GM21717 (cell line): ENCODE measurements around the gene INHBB.

Source experiments
- ATAC-seq: cut with Tn5 transposase; IDR thresholded peaks from one replicate; pipeline ENCODE4 v1.9.1; 2021; ENCODE audit warnings: mild to moderate bottlenecking, moderate library complexity; ENCODE audit not compliant: unreplicated experiment

Gene INHBB

DNA sequence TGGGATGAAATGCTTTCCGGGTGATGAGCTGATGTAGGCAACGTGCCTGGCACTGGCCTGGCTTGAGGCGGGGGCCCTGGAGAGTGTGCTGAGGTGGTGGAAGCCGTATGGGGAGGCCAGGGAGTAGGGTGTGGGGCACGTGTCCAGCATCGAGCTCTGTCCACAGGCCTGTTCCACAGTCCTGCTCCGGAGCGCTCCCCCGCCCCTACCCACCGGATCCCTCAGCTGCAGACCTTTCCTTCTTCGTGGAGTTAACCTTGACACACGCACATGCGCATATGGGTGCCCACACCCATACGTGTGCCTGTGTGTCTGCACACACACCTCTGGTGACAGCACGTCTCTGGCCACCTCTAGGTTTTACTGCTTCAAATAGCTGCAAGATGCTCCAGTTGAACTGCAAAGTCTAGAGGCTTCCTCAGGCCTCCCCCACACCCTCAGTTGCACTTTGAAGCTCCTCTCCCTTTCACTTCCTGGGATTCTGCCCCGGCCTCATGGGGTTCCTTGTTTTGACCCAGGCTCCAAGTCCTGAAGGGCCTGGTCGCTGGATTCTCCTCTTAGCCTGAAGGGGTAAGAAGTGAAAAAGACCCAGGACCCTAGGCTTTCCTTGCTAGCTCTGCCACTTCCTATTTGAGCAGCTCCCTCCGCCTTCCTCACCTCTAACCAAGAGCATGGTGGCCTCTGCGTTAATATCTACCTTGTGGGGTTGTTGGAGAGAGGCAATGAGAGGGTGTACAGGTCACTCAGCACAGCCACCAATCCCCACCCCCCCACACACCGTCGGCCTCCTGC, 49.5 kb downstream of the INHBB start:
- no peak for ATAC-seq

DNA sequence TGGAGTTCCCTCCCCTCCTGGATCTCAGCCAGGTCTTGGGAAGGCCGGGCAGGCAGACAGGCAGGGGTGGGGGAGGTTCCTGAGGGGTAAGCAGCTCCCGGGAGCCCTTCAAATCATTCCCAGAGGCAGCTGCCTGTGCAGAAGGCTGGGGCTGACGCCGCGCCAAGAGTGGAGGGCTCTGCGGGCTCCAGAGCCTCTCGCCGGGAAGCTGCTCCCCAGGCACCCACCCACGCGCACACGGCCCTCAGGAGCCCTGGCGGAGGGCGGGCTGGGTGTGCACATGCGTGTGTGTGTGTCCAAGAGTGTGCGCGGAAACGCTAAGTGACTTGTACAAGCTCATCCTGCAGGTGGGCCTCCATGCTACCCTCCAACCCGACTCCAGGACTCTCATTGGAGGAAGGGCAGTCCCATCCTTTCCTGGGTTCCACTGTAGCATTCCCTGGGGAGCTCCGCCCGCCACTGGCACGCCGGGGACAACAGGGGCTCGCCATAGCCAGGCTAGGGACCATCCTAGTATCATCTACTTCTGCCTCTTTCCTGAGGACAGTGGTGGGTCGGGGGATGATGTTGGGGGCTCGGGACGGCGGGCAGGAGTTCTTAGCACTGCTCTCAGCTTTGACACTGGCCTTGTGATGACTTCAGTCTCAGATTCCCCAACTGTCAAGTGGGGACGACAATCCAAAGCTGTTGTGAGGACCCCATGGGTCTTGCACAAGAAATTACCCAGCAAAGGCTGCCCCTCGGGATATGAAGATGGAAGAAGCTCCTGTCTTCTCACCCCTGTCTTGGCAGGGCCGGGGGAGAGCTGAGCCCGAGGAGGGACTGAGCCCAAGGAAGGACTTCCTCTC, 50.3 kb downstream of the INHBB start:
- no peak for ATAC-seq

DNA sequence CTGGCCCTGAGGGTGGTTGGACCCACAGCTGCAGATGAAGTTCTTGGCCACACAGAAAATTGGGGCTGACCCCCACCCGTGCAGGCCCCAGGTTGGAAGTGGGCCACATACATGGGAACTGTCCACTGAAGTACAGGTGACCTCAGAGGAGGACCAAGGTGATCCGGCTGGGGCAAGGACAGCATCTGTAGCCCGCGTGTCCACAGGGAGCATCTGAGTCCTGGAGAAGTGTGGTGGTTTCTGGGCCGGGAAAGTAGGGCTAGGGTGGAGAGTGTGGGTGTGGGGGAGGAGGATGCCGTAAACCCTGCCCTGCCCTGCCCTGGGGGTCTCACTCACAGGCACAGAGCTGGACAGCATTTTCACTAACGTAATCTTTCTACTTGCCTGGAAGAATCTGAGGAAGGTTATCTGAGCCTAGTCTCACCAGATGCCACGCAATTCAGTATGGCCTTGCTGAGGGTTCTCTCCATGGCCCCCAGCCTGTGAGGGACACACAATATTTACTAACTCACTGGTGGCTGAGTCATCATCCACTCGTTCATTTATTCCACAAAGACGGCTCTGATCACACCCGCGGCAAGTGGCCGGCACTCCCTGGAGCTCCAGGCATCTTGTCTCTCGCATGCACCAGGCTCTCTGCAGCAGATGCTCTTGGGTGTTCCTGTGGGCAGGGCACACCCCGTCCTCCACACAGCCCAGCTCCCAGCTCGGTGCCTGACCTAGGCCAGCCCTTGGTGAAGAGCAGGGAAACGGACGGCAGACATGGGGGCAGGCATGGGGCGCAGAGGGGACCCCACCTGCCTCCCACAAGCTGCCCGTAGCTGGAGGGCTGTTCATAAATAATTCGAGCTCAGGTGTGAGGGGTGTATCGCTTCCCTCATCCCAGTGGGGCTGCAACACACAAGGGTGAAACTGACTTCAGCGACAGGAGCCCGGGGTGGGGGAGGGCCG, 51.2 kb downstream of the INHBB start:
- ATAC-seq, result no peak

DNA sequence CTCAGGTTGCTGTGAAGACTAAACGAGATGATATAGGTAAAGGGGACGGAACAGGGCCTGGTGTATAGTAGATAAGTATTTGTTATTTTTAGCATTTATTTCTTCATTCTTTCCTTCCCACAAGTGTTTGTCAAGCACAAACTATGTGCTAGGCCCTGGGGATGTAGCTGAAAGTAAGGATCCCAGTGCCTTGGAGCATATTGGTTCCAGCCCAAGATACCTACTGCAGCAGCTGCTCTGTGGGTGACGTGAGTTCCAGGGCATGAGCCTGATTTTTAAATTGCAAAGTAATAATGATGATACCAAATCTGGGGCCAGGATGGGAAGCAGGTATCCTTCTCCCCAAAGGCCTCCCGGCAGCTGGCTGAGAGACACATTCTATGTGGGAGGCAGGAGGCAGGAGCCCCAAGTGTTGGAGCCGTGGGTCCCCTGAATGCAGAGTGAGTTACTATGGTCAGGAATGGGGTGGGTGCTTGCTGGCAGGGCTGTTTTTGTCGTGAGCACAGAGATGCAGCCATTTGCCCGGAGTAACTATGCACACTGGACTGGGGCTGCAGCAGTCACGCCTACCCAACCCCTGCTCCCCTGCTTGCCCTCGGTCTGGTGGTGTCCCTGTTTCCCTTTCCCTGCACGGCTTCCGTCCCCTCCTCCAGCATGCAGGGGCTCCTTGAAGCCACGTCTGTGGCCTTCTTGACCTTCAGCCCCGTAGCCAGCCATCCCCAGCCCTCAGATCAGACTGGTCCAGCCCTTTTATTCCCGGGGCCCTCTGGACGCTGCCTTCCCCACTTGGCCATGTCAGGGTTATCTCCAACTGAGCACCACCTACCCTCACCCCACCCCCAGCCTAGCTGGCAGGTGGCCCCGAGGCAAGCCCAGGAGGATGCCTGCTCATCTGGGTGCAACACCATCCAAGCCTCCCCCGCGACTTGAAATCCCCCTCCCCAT, 52.4 kb downstream of the INHBB start:
- no peak for ATAC-seq

DNA sequence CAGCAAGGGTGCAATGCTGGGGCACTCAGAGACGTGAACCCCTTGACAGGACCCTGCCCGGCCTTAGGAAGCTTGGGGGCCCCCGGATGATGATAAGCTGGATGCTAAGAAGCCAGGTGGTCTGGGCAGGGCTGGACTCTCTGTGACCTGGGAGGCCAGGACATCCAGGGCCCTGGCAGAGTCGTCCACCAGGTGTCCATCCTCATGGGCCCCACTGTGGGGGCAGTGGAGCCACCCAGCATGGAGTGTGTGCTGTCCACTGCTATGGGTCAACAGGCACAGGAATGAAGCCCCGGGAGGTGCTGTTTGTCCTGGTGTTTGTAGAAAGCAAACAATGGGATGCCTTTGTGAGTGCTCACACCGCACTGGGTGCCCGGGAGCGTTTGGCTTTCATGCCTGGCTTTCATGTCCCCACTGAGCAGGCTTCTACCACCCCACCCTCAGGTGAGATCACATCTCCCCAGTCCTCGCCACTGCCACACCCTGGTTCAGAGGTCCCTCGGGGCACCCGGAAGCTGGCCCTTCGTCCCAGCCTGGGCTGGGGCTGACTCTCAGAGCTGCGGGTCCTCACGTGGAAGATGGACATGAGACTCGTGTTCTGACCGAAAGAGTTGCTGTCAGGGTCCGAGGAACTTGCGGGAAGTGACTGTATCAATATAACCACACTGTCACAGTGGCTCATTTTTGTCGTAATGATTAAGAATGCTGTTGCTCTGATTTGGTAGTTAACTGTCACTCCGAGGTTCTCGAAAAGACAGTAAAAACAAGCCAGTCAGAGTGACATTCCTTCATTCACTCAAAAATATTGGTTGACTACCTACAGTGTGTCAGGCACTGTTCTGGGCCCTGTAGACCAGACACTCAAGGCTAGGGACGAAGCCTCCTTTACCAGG, 53.3 kb downstream of the INHBB start:
- ATAC-seq, result no peak

DNA sequence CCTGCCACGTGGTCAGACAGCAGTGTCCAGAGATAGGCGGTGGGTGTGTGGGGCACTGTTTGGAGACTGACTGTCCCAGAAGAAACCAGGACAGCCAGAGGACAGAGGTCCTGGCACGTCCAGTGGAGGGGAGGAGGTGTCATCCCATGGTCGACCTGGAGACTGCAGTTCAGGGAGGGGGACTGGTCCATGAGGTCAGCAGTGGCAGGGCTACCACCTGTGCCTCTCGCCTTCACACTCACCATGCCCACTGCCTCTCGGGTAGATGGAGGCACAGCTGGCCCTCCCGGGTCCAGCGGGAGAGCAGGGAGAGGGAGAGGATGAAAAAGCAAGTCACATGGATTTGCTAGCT, 53.9 kb downstream of the INHBB start:
- ATAC-seq, result no peak

DNA sequence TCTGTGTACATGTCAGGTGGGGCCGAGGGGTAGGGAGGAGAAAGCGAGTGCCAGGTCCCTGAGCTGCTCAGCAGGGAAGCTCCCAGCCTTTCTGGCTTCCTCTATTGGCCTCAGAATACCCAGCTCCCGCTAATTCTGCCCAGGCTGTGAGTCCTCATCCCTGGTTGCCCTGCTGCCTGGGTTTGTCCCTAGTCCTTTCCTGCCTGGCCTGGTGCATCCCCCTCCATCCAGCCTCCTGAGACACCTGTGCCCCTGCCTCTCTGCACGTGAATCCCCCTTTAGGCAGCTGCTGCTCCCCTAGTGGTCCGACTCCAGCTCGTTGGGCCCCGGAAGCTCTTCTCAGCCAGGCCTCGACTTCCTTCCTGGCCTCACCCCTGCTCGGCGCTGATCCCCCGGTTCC, 54.6 kb downstream of the INHBB start:
- ATAC-seq, result no peak
